ENCODE measurements around the gene RNF114. TPM values are rescaled to one million over a fixed set of nuclear protein-coding genes. Genes with fewer than 3 reads are reported as not detected.
"Not testable (repeated sequence)": the region's sequence is repeated elsewhere in the genome, so short reads cannot be mapped to it uniquely, and the experiment has no call there.

Gene RNF114
- total RNA-seq, 4 donors from 2014 or later, result 48.7 to 166 (median 103) TPM

GRCh38 chr20:49969946-49970345 lies 33.7 kb downstream of the RNF114 start:
- intact Hi-C loops (cut with DNase I; ENCODE audit: low total_unique reads), result no loop called here
- H3K4me3 ChIP-seq (ENCODE audit: low read depth, poor library complexity, severe bottlenecking), result no peak overlapping the region
- no peak for DNase-seq (ENCODE audit: low spot score in 2 of 2)
- TF ChIP-seq CTCF (IDR thresholded peaks at IDR 0.05), result no peak
- TF ChIP-seq POLR2A (IDR thresholded peaks at IDR 0.05), result no peak
- 49 to 53% methylated on average over 5 of the region's 5 CpGs for WGBS, 2 donors

- no peak for DNase-seq (ENCODE audit: low spot score in 2 of 2)
- intact Hi-C loops (cut with DNase I; ENCODE audit: low total_unique reads), result no loop called here
- no peak for TF ChIP-seq CTCF (IDR thresholded peaks at IDR 0.05)
- H3K4me3 ChIP-seq (ENCODE audit: low read depth, poor library complexity, severe bottlenecking), result no peak overlapping the region
- WGBS, 2 donors, result 84 to 85% methylated on average over 8 of the region's 8 CpGs
Measured at GRCh38 chr20:49970498-49970897, 34.3 kb downstream of the RNF114 start.

- 47 to 61% methylated on average over 4 of the region's 4 CpGs for WGBS, 2 donors
- intact Hi-C loops (cut with DNase I; ENCODE audit: low total_unique reads), result no loop called here
- DNase-seq (ENCODE audit: low spot score in 2 of 2), result no peak
Measured at GRCh38 chr20:49973981-49974380, 37.8 kb downstream of the RNF114 start.

GRCh38 chr20:49976542-49976941 lies 40.3 kb downstream of the RNF114 start:
- TF ChIP-seq POLR2A (IDR thresholded peaks at IDR 0.05), result no peak
- no peak for TF ChIP-seq CTCF (IDR thresholded peaks at IDR 0.05)
- WGBS, 2 donors, result 75 to 80% methylated on average over 2 of the region's 2 CpGs
- H3K4me3 ChIP-seq (ENCODE audit: low read depth, poor library complexity, severe bottlenecking), result no peak overlapping the region
- intact Hi-C loops (cut with DNase I; ENCODE audit: low total_unique reads), result loop anchor here (5.0 kb wide), 1 partner anchor 196 kb away; no protein-coding TSS in a partner anchor
- DNase-seq (ENCODE audit: low spot score in 2 of 2), result no peak

More at GRCh38 chr20:49973981-49974380, 37.8 kb downstream of the RNF114 start:
- TF ChIP-seq CTCF (IDR thresholded peaks at IDR 0.05) (no peak), POLR2A (IDR thresholded peaks at IDR 0.05) (no peak)
- H3K4me3 ChIP-seq (ENCODE audit: low read depth, poor library complexity, severe bottlenecking), result no peak overlapping the region

GRCh38 chr20:49977740-49978139 lies 41.5 kb downstream of the RNF114 start:
- 50 to 94% methylated on average over 2 of the region's 2 CpGs for WGBS, 2 donors
- not testable (repeated sequence) for DNase-seq (ENCODE audit: low spot score in 2 of 2); H3K4me3 ChIP-seq (ENCODE audit: low read depth, poor library complexity, severe bottlenecking)
- intact Hi-C loops (cut with DNase I; ENCODE audit: low total_unique reads), result loop anchor here (2.0 to 5.0 kb wide), 2 partner anchors 93 to 195 kb away; no protein-coding TSS in a partner anchor

DNA sequence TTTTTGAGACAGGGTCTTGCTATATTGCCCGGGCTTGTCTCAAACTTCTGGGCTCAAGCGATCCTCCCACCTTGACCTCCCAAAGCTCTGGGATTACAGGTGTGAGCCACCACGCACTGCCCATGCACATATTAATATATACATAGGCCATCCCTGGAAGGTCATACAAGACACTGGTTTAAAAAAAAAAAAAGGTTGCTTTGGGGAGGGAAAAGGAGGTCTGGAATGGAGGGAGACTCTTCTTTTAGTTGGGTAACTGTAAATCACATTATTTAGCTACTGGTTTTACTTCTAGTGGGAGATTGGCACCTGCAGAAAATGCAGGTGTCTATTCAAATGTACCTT lies 42.5 kb downstream of the RNF114 start:
- intact Hi-C loops (cut with DNase I; ENCODE audit: low total_unique reads), result loop anchor here (2.0 to 5.0 kb wide), 2 partner anchors 92 to 194 kb away; no protein-coding TSS in a partner anchor
- TF ChIP-seq POLR2A (IDR thresholded peaks at IDR 0.05), result no peak
- TF ChIP-seq CTCF (IDR thresholded peaks at IDR 0.05), result no peak
- H3K4me3 ChIP-seq (ENCODE audit: low read depth, poor library complexity, severe bottlenecking), result no peak overlapping the region
- DNase-seq (ENCODE audit: low spot score in 2 of 2), result no peak
- WGBS, 2 donors, result 76 to 80% methylated on average over 3 of the region's 3 CpGs

All from lower leg skin (tissue), 4 donors.